Large intestine (tissue), 3 donors: Measurements from ENCODE around the gene ENAH. TPM values are rescaled to one million over a fixed set of nuclear protein-coding genes. Genes with fewer than 3 reads are reported as not detected.
"Not testable (repeated sequence)": the region's sequence is repeated elsewhere in the genome, so short reads cannot be mapped to it uniquely, and the experiment has no call there.

Source experiments
- DNase-seq, 2 donors: peaks; one replicate each; pipeline versions ENCODE4 v3.0.0 to v3.0.0-alpha.2; 2013
- H3K27ac ChIP-seq: one replicate; pipeline ENCODE4 v1.5.1; 2013; ENCODE audit warnings: low read length
- H3K27me3 ChIP-seq: 2 replicates; pipeline ENCODE4 v1.6.1; 2013; ENCODE audit warnings: low read length; ENCODE audit not compliant: control insufficient read depth, insufficient read depth
- H3K36me3 ChIP-seq: 2 replicates; pipeline ENCODE4 v1.6.1; 2013; ENCODE audit warnings: low read length; ENCODE audit not compliant: control insufficient read depth, insufficient read depth
- H3K4me1 ChIP-seq: one replicate; pipeline ENCODE4 v1.6.1; 2013; ENCODE audit warnings: low read length; ENCODE audit not compliant: control insufficient read depth, insufficient read depth
- H3K4me3 ChIP-seq: one replicate; pipeline ENCODE4 v1.5.1; 2013; ENCODE audit warnings: low read length
- H3K9me3 ChIP-seq: one replicate; pipeline ENCODE4 v1.6.1; 2013; ENCODE audit warnings: mild to moderate bottlenecking, low read depth, low read length, moderate library complexity; ENCODE audit not compliant: control insufficient read depth
- WGBS: methylation state at CpG from one replicate; pipeline ENCODE4 v1.1.5; 2013; ENCODE audit warnings: low lambda C conversion rate; ENCODE audit not compliant: insufficient coverage; 5-methylcytosine and 5-hydroxymethylcytosine counted together
- polyA plus RNA-seq: library from polyadenylated mRNA; unstranded; fragments of 120-200 nt; gene quantifications from one replicate; pipeline ENCODE4 v1.2.1, GENCODE V29; 2013

The ENAH gene
- polyA plus RNA-seq, 1 donor = 44.4 TPM

DNA sequence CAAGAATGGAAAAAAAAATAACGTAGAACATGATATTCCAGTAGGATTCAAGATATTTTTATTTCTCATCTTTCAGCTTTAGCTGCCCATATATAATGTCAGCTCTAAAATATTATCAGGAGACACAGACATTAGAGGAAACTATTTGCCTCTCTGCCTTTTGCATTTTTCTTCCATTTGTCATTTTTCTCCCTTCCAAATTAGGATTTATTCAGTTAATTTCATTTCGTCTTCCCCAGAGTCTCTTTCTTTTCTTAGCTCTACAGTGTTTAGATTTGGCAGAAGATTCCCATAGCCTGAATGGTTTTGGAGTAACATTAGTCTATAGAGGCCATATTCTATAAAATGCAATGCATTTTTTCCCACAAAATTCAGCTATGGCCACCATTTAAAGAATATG, 5.1 kb upstream of the ENAH start:
- 91% methylated on average over 2 of the region's 2 CpGs for WGBS
- no peak for DNase-seq
- Histone ChIP-seq H3K27ac (no peak overlapping the region), H3K36me3 (no peaks in the 10 kb centered on the region), H3K4me3 (no peak overlapping the region), H3K9me3 (no peaks in the 10 kb centered on the region), H3K27me3 (no peaks in the 10 kb centered on the region), H3K4me1 (no peaks in the 10 kb centered on the region)

DNA sequence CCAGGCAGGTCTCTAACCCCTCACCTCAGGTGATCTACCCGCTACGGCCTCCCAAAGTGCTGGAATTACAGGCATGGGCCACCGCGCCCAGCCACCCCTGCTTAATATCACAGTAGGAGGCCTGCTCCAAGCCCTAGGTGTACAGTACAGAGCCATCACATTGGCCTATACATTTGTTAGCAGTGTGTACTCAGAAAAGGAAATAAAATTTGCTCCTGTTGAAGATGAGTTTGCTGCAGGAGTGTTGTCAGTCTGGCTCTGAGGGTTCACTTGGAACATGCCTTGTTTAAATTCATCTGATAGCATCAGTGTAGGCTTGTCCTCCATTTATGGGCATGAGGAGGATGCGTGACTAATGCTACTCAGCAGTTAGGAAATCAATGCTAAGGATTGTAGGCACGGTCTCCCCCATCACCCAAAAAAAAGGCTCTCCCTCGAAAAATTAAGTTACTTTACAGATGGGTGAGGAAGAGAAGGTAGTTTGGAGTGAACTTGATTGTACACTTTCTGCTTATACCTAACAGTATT, 4.6 kb upstream of the ENAH start:
- Histone ChIP-seq H3K4me3 (no peak overlapping the region), H3K4me1 (no peaks in the 10 kb centered on the region), H3K27me3 (no peaks in the 10 kb centered on the region), H3K36me3 (no peaks in the 10 kb centered on the region), H3K27ac (peak overlapping the region; percentile 12), H3K9me3 (no peaks in the 10 kb centered on the region)
- WGBS = 73% methylated on average over 2 of the region's 7 CpGs
- no peak for DNase-seq

DNA sequence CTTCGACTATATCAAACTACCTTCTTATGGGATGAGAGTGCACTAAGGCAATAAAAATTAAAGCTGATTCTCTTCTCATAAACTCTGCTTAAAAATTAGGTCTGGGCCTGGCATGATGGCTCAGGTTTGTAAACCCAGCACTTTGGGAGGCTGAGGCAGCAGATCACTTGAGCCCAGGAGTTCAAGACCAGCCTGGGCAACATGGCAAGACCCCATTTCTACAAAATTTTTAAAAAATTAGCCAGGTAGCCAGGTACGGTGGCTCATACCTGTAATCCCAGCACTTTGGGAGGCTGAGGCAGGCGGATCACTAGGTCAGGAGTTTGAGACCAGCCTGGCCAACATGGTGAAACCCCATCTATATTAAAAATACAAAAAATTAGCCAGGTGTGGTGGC, 3.3 kb upstream of the ENAH start:
- H3K4me3 ChIP-seq, DNase-seq, H3K36me3 ChIP-seq, H3K4me1 ChIP-seq, H3K27ac ChIP-seq, H3K9me3 ChIP-seq, H3K27me3 ChIP-seq: not testable (repeated sequence)
- WGBS = no CpG with 5 or more reads among the region's 3 CpGs

DNA sequence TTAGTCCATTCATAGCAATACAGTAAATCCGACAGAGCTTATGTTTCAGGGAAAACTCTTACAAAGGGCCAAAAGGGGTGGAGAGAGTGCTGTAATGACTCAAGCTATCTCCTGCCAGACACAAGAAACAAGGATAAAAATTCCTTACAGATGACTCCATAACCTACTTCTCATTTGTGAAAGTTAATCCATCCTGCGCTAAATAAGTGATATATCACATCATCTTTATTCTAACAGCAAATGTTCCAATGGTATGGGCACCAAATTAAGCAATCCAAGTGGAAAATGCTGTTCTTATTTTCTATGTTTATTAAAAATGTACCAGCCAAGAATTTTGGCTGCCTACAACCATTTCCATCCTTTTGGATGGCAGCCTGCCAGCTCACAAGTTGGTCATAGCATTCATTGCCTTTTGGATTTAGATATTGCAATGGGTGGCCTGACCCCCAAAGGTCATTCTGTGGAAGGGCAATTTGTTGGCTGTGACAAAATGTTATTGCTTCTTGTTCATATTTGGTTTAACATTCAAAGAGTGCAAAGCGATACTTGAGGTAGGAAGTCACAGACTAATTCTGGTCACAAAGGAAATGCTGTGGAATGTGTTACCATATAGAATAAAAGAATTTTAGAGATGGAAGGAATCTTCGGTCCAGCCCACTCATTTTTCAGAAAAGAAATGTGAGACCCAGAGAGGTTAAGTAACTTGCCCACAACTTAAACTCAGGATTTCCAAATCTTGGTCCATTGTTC, 2.8 kb upstream of the ENAH start:
- Histone ChIP-seq H3K27me3 (no peaks in the 10 kb centered on the region), H3K4me1 (no peaks in the 10 kb centered on the region), H3K4me3 (no peak overlapping the region), H3K27ac (no peak overlapping the region), H3K9me3 (no peaks in the 10 kb centered on the region), H3K36me3 (no peaks in the 10 kb centered on the region)
- WGBS = 82% methylated on average over 3 of the region's 4 CpGs
- peak; percentile 47 to 53 for DNase-seq

DNA sequence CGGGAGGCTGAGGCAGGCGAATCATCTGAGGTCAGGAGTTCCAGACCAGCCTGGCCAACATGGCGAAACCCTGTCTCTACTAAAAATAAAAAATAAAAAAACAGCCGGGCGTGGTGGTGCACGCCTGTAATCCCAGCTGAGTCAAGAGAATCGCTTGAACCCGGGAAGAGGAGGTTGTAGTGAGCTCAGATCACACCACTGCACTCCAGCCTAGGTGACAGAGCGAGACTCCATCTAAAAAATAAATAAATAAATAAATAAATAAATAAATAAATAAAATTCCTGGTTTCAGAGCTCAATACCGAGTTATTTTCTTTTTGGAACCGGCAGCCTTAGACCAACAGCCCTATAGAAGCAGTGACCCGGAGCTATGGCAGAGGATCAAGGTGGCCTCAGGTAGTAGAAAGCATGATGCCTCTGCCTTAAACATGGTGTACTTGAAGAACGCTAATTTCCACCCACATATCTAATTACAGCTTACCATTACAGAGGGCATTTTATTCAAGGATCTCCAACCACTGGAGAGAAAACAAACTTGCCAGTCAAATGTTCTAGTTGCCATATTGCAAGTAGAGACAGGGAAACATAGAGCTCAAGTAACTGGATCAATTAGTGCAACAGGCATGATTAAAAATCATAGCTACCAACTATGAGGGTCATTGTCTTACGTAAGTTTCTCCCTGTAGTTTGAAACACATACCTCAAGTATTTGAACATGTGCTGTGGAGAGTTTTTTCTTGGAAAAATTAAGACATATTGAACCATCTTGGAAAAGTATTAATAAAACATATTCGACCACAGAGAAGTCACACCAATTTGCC, 2.0 kb upstream of the ENAH start:
- no peak for DNase-seq
- Histone ChIP-seq H3K27ac (peak overlapping the region; percentile 30), H3K36me3 (no peaks in the 10 kb centered on the region), H3K4me1 (no peaks in the 10 kb centered on the region), H3K4me3 (no peak overlapping the region), H3K27me3 (no peaks in the 10 kb centered on the region), H3K9me3 (no peaks in the 10 kb centered on the region)
- WGBS = 100% methylated on average over 1 of the region's 15 CpGs

DNA sequence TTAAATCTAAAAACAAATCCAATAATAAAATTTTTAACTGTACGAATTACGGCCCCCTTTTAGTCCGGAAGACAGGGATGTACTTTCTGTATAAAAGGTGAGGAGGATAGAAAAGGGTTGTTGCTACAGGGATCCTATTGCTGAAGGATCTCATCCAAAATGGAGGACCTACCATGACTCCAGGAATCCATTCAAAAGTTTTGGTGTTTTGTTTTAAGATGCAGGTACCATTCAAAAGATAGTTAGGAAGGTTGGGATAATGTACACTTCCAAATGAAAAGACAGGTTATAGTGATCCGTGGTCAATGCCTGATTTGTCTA, 1.3 kb upstream of the ENAH start:
- peak overlapping the region; percentile 60 for H3K27ac ChIP-seq
- no peak for DNase-seq
- no peaks in the 10 kb centered on the region for H3K27me3 ChIP-seq
- no peaks in the 10 kb centered on the region for H3K4me1 ChIP-seq
- no peaks in the 10 kb centered on the region for H3K9me3 ChIP-seq
- H3K4me3 ChIP-seq = peak overlapping the region; percentile 57
- WGBS = 100% methylated on average over 1 of the region's 4 CpGs
- H3K36me3 ChIP-seq = no peaks in the 10 kb centered on the region

DNA sequence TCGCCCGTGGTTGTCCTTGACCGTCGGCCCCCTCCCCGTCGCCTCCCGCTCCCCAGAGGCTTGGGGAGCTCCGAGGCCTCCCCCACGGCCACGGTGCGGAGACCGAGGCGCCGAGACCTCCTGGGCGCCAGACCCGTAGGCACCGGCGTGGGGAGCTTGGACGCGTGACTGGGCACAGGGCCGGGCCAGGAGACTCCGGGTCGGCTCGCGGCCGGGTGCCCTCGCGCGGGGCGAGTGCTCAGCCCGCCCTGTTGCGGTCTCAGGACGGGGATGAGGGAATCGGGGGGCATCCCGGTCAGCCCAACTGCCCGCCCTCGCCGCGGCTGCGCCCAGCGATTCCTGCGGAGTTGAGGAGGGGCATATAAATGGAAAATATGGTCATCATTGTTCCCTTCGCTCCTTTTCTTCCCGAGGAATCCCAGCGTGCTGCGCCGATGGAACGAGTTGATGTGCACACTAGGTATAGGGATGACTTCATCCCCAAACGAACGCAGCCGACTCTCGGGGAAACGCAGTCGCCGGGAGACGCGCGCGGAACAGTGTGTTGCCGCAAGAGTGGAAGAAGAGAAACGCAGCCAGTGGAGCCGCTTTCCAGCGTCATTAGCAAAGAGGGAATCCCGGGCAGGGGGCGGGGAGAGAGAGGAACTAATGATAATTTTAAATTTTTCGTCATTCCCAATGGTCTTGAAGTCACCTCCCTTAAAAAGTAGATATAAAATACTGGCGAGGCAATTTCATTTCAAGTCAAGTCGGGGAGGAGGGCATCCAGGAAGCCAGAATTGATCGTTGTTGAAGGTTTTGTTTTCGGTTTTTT, 747 bp upstream of the ENAH start:
- peak; percentile 66 to 83 for DNase-seq

DNA sequence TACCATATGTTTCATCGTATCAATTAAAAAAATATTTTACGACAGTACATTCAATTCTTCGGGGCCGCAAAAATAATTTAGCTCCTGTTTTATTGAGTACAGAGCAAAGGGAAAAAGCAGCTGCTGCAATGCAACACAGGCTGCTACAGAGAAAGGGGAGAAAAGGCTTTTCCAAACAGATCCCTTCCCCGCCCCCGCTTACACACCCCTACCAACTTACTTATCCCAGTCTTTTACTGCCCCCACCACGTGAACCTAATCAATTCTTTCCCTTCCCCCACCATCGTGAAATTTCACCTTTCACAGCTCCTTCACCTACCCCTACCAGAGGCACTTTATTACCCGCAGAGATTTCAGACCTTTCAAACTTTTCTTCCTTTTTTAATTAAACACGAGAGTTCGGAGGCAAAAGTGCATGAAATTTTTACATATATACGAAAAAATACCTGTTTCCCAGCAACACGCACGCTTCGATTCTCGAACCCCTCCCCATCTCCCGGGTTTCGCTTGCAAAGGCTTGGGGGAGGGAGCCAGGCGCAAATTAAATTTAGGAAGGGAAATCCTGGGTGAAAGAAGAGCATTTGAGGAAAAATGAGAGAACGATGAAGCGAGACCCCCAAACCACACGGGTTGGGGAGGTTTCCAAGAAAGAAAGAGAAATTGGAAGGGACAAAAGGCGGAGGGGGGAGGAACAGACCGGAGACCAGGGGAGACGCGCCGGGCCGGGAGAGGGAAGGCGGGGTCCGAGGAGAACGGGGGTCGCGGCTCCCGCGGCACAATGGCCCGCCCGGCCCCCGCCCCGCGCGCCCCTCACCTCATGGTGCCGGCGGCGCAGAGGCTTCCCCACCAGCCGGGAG, 823 bp downstream of the ENAH start:
- no peaks in the 10 kb centered on the region for H3K4me1 ChIP-seq
- H3K27ac ChIP-seq = peak overlapping the region; percentile 70
- peak in 1 of 2 donors; percentile 58 for DNase-seq
- no peaks in the 10 kb centered on the region for H3K9me3 ChIP-seq
- H3K36me3 ChIP-seq = no peaks in the 10 kb centered on the region
- WGBS = 0% methylated on average over 11 of the region's 45 CpGs
- H3K4me3 ChIP-seq = peak overlapping the region; percentile 85
- no peaks in the 10 kb centered on the region for H3K27me3 ChIP-seq

More for the DNA sequence above, 747 bp upstream of the ENAH start:
- Histone ChIP-seq H3K27me3 (no peaks in the 10 kb centered on the region), H3K4me1 (no peaks in the 10 kb centered on the region), H3K36me3 (no peaks in the 10 kb centered on the region), H3K9me3 (no peaks in the 10 kb centered on the region), H3K27ac (peak overlapping the region; percentile 60), H3K4me3 (peak overlapping the region; percentile 57)
- WGBS = 8% methylated on average over 10 of the region's 70 CpGs

DNA sequence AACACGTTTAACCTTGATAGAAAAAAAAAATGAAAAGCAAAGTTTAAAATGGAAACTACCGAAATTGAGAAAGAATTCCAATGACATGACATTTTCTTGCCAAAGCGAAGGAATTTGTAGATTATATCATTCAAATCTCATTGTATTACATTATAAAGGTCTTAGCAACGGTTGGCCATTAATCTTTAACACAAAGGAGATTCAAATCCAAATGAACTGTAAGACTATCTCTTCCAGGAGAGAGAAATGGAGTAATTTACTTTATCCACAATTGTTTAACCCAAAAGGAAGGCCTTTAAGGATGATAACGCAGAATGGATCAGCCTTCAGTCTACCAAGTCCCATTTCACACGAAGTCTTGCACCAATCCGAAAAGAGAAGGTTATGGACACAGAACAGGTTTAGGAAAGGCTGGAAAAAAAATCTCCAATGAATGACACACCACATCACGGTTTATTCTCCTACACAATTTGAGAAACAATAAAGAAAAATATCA, 1.5 kb downstream of the ENAH start:
- Histone ChIP-seq H3K9me3 (no peaks in the 10 kb centered on the region), H3K27ac (peak overlapping the region; percentile 61), H3K4me3 (peak overlapping the region; percentile 85), H3K27me3 (no peaks in the 10 kb centered on the region), H3K4me1 (no peaks in the 10 kb centered on the region), H3K36me3 (no peaks in the 10 kb centered on the region)
- 0% methylated on average over 2 of the region's 8 CpGs for WGBS
- DNase-seq = peak in 1 of 2 donors; percentile 37
